HepG2 (cell line): ENCODE data around the gene ENTPD5. TPM values are rescaled to one million over a fixed set of nuclear protein-coding genes. Genes with fewer than 3 reads are reported as not detected.

Experiments
- CENPX ChIP-seq: sonication (generic); formaldehyde crosslinking; IDR thresholded peaks from 2 replicates; pipeline ENCODE4 v1.9.0; 2021; ENCODE audit warnings: mild to moderate bottlenecking, missing genetic modification reagents, moderate library complexity
- FOXO1 ChIP-seq: sonication (generic); formaldehyde crosslinking; IDR thresholded peaks from 2 replicates; pipeline ENCODE4 v1.4.0; 2020; ENCODE audit warnings: missing genetic modification reagents
- HNRNPK ChIP-seq: fragments of 200-400 bp; formaldehyde crosslinking; IDR thresholded peaks from 2 replicates; pipeline ENCODE4 v1.6.1; 2018; ENCODE audit warnings: low read length, low read depth, moderate library complexity, mild to moderate bottlenecking; ENCODE audit not compliant: poor library complexity, severe bottlenecking
- MAFF ChIP-seq: IDR thresholded peaks from 2 replicates; pipeline ENCODE4 v1.6.1; 2011; ENCODE audit warnings: low read depth, low read length, improper control_type of control experiment
- NCOA1 ChIP-seq: sonication (generic); formaldehyde crosslinking; IDR thresholded peaks from 2 replicates; pipeline ENCODE4 v1.9.0; 2021; ENCODE audit warnings: missing genetic modification reagents
- PRPF4 ChIP-seq: fragments of 200-400 bp; formaldehyde crosslinking; IDR thresholded peaks from 2 replicates; pipeline ENCODE4 v1.6.1; 2016; ENCODE audit warnings: low read length, low read depth; ENCODE audit not compliant: poor library complexity, severe bottlenecking
- RAD51 ChIP-seq: fragments of 450-650 bp; IDR thresholded peaks from 2 replicates; pipeline ENCODE4 v1.6.1; 2016; ENCODE audit warnings: borderline replicate concordance
- SALL1 ChIP-seq: sonication (generic); formaldehyde crosslinking; IDR thresholded peaks from 2 replicates; pipeline ENCODE4 v1.8.0; 2022; ENCODE audit warnings: mild to moderate bottlenecking, missing genetic modification reagents
- SNAPC2 ChIP-seq: sonication (generic); formaldehyde crosslinking; IDR thresholded peaks from 2 replicates; pipeline ENCODE4 v1.8.1; 2022; ENCODE audit warnings: mild to moderate bottlenecking, missing genetic modification reagents
- TBP ChIP-seq: sonication (generic); formaldehyde crosslinking; IDR thresholded peaks from 2 replicates; pipeline ENCODE4 v1.5.0; 2020; ENCODE audit warnings: missing genetic modification reagents
- ZNF138 ChIP-seq: sonication (generic); formaldehyde crosslinking; IDR thresholded peaks from 2 replicates; pipeline ENCODE4 v1.5.0; 2020; ENCODE audit warnings: mild to moderate bottlenecking, low read depth, missing genetic modification reagents
- ZNF207 ChIP-seq: fragments of 450-650 bp; IDR thresholded peaks from 2 replicates; pipeline ENCODE4 v1.6.1; 2016; ENCODE audit warnings: antibody characterized with exemption, borderline replicate concordance
- ZNF446 ChIP-seq: sonication (generic); formaldehyde crosslinking; IDR thresholded peaks from 2 replicates; pipeline ENCODE4 v1.5.0; 2020; ENCODE audit warnings: mild to moderate bottlenecking, missing genetic modification reagents
- ZNF704 ChIP-seq: sonication (generic); formaldehyde crosslinking; IDR thresholded peaks from 2 replicates; pipeline ENCODE4 v1.8.1; 2023; ENCODE audit warnings: mild to moderate bottlenecking, inconsistent platforms, moderate library complexity, missing genetic modification reagents, borderline replicate concordance
- ZNF782 ChIP-seq: sonication (generic); formaldehyde crosslinking; IDR thresholded peaks from 2 replicates; pipeline ENCODE4 v1.4.0; 2020; ENCODE audit warnings: missing genetic modification reagents, mild to moderate bottlenecking, borderline replicate concordance
- polyA plus RNA-seq, 8 experiments: library from polyadenylated mRNA; depleted of rRNA in 3 of 8; stranded (reverse) in 7 of 8; unstranded in 1 of 8; fragments of >200 nt; fragmentation: Illumina TruSeq in 4 of 8; extraction: Trizol in 4 of 8; gene quantifications; 2 replicates each; pipeline versions ENCODE4 v1.2.1 to v1.2.3, GENCODE V29; 2011 to 2016; ENCODE audit warnings: low read depth in 4 of 8, missing spikeins in 1 of 8, mixed read lengths in 1 of 8; ENCODE audit not compliant: insufficient read depth in 1 of 8
- total RNA-seq, 5 experiments: library from RNA; depleted of rRNA; stranded (reverse); fragments of >200 nt; fragmentation: Illumina TruSeq; extraction: Trizol; gene quantifications; 2 replicates each; pipeline ENCODE4 v1.2.3, GENCODE V29; 2016; ENCODE audit warnings: low read depth in 1 of 5
- TF ChIP-seq, protein P1 (sequence below): sonication (generic); formaldehyde crosslinking; IDR thresholded peaks from 2 replicates; pipeline ENCODE4 v1.8.0; 2022; ENCODE audit warnings: mild to moderate bottlenecking, missing genetic modification reagents
- TF ChIP-seq, protein P2 (sequence below): sonication (generic); formaldehyde crosslinking; IDR thresholded peaks from 2 replicates; pipeline ENCODE4 v1.4.0; 2020; ENCODE audit warnings: missing genetic modification reagents
- TF ChIP-seq, protein P3 (sequence below): IDR thresholded peaks from 2 replicates; pipeline ENCODE4 v1.6.1; 2016; ENCODE audit warnings: missing compliant biosample characterization, missing genetic modification reagents, borderline replicate concordance
- TF ChIP-seq, protein P4 (sequence below): sonication (generic); formaldehyde crosslinking; IDR thresholded peaks from 2 replicates; pipeline ENCODE4; 2020; ENCODE audit warnings: missing genetic modification reagents, mild to moderate bottlenecking, borderline replicate concordance

ENTPD5 gene
- total and polyA plus RNA-seq, 2 of the 13 experiments (the other 11 are each of a cell fraction or from before 2014, with no cell fraction given): 33.8 to 43.3 TPM

GRCh38 chr14:74018586-74019407 lies at the start of gene ENTPD5, which contains the start of gene BBOF1 (continued):
- TF ChIP-seq ZNF704 (CRISPR knock-in tag) (no peak), NCOA1 (no peak), RAD51 (no peak), ZNF138 (no peak), ZNF207 (no peak), ZNF782 (CRISPR knock-in tag) (no peak; the same call in 1 of the 2 replicates), FOXO1 (CRISPR knock-in tag) (no peak; the same call in 1 of the 2 replicates), PRPF4 (no peak), HNRNPK (no peak), TBP (CRISPR knock-in tag) (no peak), SNAPC2 (CRISPR knock-in tag) (no peak), SALL1 (peak; percentile 55), CENPX (CRISPR knock-in tag) (no peak), MAFF (no peak), ZNF446 (CRISPR knock-in tag) (no peak)
- TF ChIP-seq, protein P1, sequence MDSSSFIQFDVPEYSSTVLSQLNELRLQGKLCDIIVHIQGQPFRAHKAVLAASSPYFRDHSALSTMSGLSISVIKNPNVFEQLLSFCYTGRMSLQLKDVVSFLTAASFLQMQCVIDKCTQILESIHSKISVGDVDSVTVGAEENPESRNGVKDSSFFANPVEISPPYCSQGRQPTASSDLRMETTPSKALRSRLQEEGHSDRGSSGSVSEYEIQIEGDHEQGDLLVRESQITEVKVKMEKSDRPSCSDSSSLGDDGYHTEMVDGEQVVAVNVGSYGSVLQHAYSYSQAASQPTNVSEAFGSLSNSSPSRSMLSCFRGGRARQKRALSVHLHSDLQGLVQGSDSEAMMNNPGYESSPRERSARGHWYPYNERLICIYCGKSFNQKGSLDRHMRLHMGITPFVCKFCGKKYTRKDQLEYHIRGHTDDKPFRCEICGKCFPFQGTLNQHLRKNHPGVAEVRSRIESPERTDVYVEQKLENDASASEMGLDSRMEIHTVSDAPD: no peak
- TF ChIP-seq, protein P2, sequence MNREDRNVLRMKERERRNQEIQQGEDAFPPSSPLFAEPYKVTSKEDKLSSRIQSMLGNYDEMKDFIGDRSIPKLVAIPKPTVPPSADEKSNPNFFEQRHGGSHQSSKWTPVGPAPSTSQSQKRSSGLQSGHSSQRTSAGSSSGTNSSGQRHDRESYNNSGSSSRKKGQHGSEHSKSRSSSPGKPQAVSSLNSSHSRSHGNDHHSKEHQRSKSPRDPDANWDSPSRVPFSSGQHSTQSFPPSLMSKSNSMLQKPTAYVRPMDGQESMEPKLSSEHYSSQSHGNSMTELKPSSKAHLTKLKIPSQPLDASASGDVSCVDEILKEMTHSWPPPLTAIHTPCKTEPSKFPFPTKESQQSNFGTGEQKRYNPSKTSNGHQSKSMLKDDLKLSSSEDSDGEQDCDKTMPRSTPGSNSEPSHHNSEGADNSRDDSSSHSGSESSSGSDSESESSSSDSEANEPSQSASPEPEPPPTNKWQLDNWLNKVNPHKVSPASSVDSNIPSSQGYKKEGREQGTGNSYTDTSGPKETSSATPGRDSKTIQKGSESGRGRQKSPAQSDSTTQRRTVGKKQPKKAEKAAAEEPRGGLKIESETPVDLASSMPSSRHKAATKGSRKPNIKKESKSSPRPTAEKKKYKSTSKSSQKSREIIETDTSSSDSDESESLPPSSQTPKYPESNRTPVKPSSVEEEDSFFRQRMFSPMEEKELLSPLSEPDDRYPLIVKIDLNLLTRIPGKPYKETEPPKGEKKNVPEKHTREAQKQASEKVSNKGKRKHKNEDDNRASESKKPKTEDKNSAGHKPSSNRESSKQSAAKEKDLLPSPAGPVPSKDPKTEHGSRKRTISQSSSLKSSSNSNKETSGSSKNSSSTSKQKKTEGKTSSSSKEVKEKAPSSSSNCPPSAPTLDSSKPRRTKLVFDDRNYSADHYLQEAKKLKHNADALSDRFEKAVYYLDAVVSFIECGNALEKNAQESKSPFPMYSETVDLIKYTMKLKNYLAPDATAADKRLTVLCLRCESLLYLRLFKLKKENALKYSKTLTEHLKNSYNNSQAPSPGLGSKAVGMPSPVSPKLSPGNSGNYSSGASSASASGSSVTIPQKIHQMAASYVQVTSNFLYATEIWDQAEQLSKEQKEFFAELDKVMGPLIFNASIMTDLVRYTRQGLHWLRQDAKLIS (CRISPR knock-in tag): no peak
- TF ChIP-seq, protein P3, sequence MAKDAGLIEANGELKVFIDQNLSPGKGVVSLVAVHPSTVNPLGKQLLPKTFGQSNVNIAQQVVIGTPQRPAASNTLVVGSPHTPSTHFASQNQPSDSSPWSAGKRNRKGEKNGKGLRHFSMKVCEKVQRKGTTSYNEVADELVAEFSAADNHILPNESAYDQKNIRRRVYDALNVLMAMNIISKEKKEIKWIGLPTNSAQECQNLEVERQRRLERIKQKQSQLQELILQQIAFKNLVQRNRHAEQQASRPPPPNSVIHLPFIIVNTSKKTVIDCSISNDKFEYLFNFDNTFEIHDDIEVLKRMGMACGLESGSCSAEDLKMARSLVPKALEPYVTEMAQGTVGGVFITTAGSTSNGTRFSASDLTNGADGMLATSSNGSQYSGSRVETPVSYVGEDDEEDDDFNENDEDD (CRISPR knock-in tag): peak; percentile 67; the same call in 1 of the 2 replicates
- TF ChIP-seq, protein P4, sequence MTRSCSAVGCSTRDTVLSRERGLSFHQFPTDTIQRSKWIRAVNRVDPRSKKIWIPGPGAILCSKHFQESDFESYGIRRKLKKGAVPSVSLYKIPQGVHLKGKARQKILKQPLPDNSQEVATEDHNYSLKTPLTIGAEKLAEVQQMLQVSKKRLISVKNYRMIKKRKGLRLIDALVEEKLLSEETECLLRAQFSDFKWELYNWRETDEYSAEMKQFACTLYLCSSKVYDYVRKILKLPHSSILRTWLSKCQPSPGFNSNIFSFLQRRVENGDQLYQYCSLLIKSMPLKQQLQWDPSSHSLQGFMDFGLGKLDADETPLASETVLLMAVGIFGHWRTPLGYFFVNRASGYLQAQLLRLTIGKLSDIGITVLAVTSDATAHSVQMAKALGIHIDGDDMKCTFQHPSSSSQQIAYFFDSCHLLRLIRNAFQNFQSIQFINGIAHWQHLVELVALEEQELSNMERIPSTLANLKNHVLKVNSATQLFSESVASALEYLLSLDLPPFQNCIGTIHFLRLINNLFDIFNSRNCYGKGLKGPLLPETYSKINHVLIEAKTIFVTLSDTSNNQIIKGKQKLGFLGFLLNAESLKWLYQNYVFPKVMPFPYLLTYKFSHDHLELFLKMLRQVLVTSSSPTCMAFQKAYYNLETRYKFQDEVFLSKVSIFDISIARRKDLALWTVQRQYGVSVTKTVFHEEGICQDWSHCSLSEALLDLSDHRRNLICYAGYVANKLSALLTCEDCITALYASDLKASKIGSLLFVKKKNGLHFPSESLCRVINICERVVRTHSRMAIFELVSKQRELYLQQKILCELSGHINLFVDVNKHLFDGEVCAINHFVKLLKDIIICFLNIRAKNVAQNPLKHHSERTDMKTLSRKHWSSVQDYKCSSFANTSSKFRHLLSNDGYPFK (CRISPR knock-in tag): no peak
